Measurements from ENCODE around the gene C1orf159.
"Not testable (repeated sequence)": the region's sequence is repeated elsewhere in the genome, so short reads cannot be mapped to it uniquely, and the experiment has no call there.

Gene C1orf159

GRCh38 chr1:1063945-1064831 is 51.7 kb downstream of the C1orf159 start:
- peak; percentile 76 to 78 for DNase-seq

GRCh38 chr1:1063261-1063944 is 52.5 kb downstream of the C1orf159 start:
- DNase-seq: no peak

GRCh38 chr1:1062348-1063163 is 53.3 kb downstream of the C1orf159 start:
- DNase-seq: no peak

GRCh38 chr1:1061682-1062345 is 54.1 kb downstream of the C1orf159 start:
- no peak for DNase-seq

DNA sequence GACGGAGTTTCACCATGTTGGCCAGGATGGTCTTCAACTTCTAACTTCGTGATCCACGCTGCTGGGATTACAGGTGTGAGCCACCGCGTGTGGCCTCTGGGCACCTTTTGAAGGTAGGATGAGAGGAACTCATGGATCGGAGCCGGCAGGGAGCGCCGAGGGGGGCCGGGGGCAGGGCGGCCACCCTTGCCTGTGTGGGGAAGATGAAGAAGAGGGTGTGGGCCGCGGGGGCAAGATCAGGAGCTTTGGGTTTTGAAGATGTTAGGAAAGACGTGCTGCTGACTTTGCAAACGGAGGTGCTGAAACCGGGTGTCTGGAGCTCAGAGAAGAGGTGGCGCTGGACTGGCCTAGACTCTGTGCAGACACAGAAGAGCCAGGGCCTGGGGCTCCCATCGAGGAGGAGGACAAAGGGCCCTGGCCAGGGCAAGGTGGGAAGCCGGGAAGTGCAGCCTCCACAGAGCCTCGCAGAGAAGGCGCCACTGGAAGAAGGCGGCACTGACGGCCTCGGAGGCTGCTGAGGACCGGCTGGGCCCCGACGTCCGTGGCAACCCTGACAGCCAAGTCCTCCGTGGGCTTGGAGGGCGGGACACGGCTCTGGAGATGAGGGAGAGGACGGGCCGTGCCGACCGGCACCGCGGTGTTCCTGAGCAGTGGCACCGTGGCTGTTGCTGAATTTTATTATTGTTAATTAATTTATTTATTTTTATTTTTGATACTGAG is 55.4 kb downstream of the C1orf159 start:
- no peak for DNase-seq

GRCh38 chr1:1059494-1060280 is 56.2 kb downstream of the C1orf159 start:
- peak; percentile 96 to 97 for DNase-seq

- DNase-seq: peak in 1 of 2 donors; percentile 49
Measured at GRCh38 chr1:1058921-1059493, 56.9 kb downstream of the C1orf159 start.

GRCh38 chr1:1058088-1058905 is 57.6 kb downstream of the C1orf159 start:
- DNase-seq: no peak

DNA sequence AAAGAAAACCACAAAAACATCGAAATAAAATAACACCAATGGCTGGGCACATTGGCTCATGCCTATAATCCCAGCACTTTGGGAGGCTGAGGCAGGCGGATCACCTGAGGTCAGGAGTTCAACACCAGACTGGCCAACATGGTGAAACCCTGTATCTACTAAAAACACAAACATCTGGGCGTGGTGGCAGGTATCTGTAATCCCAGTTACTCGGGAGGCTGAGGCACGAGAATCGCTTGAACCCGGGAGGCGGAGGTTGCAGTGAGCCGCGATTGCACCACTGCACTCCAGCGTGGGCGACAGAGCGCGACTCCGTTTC is 58.2 kb downstream of the C1orf159 start:
- not testable (repeated sequence) for DNase-seq

GRCh38 chr1:1055841-1056736 is 59.8 kb downstream of the C1orf159 start:
- no peak for DNase-seq

DNA sequence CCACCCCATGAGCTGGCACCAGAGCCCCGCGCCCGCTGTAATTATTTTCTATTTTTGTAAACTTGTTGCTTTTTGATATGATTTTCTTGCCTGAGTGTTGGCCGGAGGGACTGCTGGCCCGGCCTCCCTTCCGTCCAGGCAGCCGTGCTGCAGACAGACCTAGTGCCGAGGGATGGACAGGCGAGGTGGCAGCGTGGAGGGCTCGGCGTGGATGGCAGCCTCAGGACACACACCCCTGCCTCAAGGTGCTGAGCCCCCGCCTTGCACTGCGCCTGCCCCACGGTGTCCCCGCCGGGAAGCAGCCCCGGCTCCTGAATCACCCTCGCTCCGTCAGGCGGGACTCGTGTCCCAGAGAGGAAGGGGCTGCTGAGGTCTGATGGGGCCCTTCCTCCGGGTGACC is 60.9 kb downstream of the C1orf159 start:
- no peak for DNase-seq

DNA sequence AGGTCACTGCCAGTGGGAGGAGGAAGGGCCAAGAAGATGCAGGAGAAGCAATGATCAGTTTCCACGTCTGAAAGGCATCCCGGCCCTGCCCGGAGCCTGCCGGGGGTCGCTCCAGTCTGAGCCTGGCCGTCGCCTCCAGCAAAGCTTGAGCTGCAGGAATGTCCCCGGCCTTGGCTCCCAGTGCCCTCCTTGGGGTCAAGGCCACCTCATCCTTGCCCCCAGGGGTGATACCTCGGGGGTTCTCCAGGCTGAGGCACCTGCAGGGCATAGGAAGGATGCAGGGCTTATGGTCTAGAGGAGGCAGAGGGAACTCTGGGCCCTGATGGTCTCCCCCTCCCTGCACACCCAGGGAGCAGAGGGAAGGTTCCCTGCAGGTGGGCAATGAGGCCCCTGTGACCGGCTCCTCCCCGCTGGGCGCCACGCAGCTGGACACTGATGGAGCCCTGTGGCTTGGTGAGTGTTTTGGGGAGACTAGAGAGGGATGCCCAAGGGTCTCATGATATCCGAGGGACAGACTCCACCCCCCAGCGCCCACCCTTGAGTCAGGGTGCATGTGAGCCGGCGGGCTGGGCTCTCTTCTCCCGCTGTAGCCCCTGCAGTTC is 61.7 kb downstream of the C1orf159 start:
- no peak for DNase-seq

DNA sequence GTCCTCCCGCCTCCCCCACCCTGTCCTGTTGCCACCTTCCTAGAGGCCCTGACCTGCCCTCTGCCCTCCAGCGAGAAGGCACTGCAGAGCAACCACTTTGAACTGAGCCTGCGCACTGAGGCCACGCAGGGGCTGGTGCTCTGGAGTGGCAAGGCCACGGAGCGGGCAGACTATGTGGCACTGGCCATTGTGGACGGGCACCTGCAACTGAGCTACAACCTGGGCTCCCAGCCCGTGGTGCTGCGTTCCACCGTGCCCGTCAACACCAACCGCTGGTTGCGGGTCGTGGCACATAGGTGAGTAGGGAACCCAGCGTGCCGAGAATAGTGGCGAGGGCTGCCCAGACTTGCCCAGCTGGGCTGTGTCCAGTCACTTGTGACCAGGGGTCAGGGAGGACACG is 62.2 kb downstream of the C1orf159 start:
- DNase-seq: no peak

DNA sequence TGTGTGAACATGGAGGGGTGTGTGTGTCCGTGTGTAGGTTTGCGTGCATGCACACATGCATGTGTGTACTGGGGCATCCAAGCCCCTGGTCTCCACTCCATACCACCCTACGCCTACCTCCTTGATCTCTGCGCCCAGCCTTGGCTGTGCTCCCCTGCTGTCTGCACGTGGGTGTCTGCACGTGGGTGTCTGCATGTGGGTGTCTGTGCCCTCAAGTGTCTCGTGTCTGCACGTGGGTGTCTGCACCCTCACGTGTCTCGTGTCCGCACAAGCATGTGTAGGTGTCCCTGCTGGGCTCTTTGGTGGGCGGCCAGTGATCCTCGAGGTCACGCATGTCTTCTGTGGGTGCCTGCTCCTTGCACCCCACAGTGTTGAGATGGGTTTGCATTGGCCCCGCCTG is 62.9 kb downstream of the C1orf159 start:
- no peak for DNase-seq

DNA sequence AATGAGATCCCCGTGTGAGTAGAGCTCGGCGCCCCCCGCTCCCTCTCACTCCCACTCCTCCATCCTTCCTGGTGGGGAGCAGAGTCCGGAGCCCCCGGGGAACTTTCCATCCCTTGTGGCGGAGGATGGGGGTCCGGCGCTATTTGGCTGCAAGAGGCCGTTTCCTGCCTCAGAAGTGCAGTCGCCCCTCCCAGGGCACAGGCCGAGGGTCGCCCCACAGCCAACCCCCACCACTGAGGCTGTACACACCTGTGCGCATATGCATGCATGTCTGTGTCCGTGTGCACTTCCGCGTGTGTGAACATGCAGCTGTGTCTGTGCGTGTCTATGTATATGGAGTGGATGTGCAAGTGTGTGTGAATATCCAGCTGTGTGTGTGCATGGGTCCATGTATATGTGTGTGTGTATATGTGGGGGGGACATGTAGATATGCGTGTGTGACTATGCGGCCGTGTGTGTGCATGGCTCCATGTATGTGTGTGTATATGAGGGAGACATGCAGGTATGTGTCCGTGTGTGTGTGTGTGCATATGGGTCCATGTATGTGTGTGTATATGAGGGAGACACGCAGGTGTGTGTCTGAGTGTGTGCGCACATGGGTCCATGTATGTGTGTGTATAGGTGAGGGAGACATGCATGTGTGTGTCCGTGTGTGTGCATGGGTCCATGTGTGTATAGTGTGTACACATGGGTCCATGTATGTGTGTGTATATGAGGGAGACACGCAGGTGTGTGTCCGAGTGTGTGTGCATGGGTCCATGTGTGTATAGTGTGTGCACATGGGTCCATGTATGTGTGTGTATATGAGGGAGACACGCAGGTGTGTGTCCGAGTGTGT is 63.7 kb downstream of the C1orf159 start:
- no peak for DNase-seq

DNA sequence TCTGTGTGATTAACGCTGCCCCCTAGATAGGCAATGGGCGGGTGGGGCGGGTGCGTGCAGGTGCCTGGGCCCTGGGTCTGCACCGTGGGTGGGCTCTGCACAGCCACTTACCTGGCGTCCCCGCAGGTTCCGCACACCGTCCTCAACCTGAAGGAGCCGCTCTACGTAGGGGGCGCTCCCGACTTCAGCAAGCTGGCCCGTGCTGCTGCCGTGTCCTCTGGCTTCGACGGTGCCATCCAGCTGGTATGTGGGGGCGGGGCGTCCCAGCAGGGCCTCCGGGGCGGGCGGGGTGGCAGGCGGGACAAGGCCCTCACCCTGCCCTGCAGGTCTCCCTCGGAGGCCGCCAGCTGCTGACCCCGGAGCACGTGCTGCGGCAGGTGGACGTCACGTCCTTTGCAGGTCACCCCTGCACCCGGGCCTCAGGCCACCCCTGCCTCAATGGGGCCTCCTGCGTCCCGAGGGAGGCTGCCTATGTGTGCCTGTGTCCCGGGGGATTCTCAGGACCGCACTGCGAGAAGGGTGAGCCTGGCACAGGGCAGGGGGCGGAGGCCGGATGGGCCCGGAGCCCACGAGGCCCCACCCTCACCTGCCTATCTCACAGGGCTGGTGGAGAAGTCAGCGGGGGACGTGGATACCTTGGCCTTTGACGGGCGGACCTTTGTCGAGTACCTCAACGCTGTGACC is 64.6 kb downstream of the C1orf159 start:
- no peak for DNase-seq

- DNase-seq: no peak
Measured at GRCh38 chr1:1050577-1051052, 65.3 kb downstream of the C1orf159 start.
